Neutrophil (primary cell): Measurements from ENCODE around the gene STARD6.

Experiments
- H3K27ac ChIP-seq: fragments of 200-600 bp; sonication (generic); 2 replicates; pipeline ENCODE4 v1.5.1; 2016; ENCODE audit warnings: mild to moderate bottlenecking, moderate library complexity
- H3K27me3 ChIP-seq: fragments of 200-600 bp; sonication (generic); 2 replicates; pipeline ENCODE4 v1.6.0; 2016; ENCODE audit warnings: mild to moderate bottlenecking
- H3K36me3 ChIP-seq: fragments of 200-600 bp; sonication (generic); 2 replicates; pipeline ENCODE4 v1.5.1; 2017
- H3K4me1 ChIP-seq, 2 experiments: fragments of 200-600 bp in 1 of 2; sonication (generic) in 1 of 2; 1 replicate in 1 of 2; 2 replicates in 1 of 2; pipeline versions ENCODE4 v1.5.1 to v1.6.1; 2013 to 2016; ENCODE audit warnings: low read depth in 1 of 2, low read length in 1 of 2, mild to moderate bottlenecking in 1 of 2, moderate library complexity in 1 of 2; ENCODE audit not compliant: control insufficient read depth in 1 of 2, insufficient read depth in 1 of 2
- H3K4me3 ChIP-seq, 2 experiments: fragments of 200-600 bp in 1 of 2; sonication (generic) in 1 of 2; 1 replicate in 1 of 2; 2 replicates in 1 of 2; pipeline ENCODE4 v1.5.1; 2013 to 2016; ENCODE audit warnings: low read depth in 1 of 2, low read length in 1 of 2, mild to moderate bottlenecking in 1 of 2, moderate library complexity in 1 of 2
- H3K9me3 ChIP-seq: fragments of 200-600 bp; sonication (generic); 2 replicates; pipeline ENCODE4 v1.5.1; 2016
- TF ChIP-seq, protein P1 (sequence below): fragments of 200-600 bp; sonication (generic); IDR thresholded peaks from 2 replicates; pipeline ENCODE4 v1.5.1; 2016; ENCODE audit warnings: antibody characterized with exemption

STARD6 gene

DNA sequence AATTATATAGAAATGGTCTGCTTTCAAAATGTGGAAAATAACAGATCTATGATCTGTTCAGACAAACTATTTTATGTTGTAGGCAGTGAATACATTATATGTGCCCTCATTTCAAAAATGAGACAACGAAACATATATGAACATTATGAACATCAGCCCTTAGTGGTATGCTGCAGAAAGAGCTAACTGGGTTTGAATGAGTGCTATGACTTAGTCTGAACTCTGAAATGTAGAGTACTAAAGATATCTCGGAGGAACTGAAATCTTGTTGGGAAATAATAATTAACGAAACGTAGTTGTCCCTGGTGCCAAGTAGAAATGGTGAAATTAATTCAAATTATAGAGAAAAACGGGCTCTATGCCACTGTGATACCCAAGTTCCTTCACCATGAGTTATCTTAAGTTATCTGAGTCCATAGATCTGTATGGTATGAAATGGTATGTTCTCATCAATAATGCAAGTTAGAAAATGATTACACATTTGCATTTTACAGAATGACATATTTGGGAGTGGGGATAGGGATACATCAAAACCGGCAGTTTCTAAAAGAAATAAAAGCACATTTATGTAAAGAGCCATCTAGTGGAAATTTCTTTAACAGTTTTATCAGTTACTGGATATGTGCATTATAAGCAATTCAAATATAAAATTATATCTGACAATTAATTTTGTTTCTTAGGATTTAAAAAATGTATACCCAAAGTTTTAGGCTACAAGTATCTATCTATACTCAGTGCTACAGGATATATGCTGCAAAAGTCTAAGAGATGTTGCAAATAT lies 26.7 kb downstream of the STARD6 start:
- peaks cover 17% of the 10 kb centered on the region for H3K27me3 ChIP-seq
- H3K4me3 ChIP-seq, result no peak overlapping the region
- H3K27ac ChIP-seq, result no peak overlapping the region
- no peaks in the 10 kb centered on the region for H3K9me3 ChIP-seq
- H3K36me3 ChIP-seq, result no peaks in the 10 kb centered on the region
- TF ChIP-seq, protein P1, sequence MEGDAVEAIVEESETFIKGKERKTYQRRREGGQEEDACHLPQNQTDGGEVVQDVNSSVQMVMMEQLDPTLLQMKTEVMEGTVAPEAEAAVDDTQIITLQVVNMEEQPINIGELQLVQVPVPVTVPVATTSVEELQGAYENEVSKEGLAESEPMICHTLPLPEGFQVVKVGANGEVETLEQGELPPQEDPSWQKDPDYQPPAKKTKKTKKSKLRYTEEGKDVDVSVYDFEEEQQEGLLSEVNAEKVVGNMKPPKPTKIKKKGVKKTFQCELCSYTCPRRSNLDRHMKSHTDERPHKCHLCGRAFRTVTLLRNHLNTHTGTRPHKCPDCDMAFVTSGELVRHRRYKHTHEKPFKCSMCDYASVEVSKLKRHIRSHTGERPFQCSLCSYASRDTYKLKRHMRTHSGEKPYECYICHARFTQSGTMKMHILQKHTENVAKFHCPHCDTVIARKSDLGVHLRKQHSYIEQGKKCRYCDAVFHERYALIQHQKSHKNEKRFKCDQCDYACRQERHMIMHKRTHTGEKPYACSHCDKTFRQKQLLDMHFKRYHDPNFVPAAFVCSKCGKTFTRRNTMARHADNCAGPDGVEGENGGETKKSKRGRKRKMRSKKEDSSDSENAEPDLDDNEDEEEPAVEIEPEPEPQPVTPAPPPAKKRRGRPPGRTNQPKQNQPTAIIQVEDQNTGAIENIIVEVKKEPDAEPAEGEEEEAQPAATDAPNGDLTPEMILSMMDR, result no peak
- no peaks in the 10 kb centered on the region for H3K4me1 ChIP-seq

DNA sequence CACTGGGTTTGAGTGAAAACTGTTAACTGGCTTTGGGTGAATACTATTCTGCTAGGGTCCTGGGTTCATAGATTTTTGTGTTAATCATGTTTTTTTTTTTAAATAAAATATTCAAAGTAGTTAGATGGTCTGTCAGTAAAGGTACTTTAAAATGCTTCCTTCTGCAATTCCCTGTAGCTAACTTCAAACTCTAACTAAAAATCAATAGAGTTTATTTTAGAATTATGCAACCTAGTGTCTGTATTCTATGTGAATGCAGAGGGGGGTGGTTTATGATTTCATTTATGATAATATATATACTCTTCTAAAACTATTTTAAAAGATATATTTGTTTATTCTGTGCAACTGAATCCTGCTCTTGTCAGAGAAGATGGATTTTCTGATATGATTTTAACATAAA lies 27.9 kb downstream of the STARD6 start:
- no peak overlapping the region for H3K4me3 ChIP-seq
- no peak overlapping the region for H3K27ac ChIP-seq
- no peaks in the 10 kb centered on the region for H3K9me3 ChIP-seq
- no peaks in the 10 kb centered on the region for H3K4me1 ChIP-seq
- H3K36me3 ChIP-seq, result no peaks in the 10 kb centered on the region
- H3K27me3 ChIP-seq, result peaks cover 17% of the 10 kb centered on the region
- TF ChIP-seq, protein P1, result no peak

DNA sequence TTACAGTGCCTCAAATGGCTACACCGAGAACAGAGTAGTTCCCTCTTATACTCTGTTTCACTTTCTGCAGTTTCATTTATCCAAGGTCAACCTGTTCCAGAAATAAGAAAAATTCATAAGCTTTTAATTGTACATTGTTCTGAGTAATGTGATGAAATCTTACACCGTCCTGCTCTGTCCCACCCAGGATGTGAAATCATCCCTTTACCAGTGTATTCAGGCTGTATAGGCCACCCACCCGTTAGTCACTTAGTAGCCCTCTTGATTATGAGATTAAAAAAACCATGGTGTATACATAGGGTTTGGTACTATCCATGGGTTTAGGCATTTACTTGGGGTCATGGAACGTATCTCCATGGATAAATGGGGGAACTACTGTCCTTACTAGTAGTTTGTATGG lies 29.8 kb downstream of the STARD6 start:
- no peaks in the 10 kb centered on the region for H3K9me3 ChIP-seq
- H3K27me3 ChIP-seq, result peaks cover 17% of the 10 kb centered on the region
- no peaks in the 10 kb centered on the region for H3K4me1 ChIP-seq
- no peaks in the 10 kb centered on the region for H3K36me3 ChIP-seq
- no peak overlapping the region for H3K27ac ChIP-seq
- TF ChIP-seq, protein P1, result no peak
- no peak overlapping the region for H3K4me3 ChIP-seq

DNA sequence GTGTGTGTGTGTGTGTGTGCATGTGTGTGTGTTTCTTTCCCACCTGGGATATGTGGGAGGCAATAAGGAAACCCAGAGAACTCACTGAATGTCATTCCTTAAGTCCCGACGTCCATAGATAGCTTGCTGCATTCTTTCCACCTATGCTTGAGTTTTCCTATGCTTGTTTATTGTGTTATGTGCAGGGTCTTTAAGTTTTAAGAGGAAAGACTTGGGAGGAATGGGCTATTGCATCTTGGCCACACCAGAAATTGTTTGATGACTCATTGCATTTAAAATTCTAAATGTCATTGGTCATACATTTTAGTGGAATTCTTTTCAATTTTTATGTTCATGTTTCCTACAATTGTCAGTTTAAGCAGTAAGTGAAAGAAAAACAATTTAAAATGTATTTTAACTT lies 33.7 kb downstream of the STARD6 start:
- H3K4me3 ChIP-seq, result no peak overlapping the region
- H3K27me3 ChIP-seq, result no peaks in the 10 kb centered on the region
- no peaks in the 10 kb centered on the region for H3K9me3 ChIP-seq
- no peak overlapping the region for H3K27ac ChIP-seq
- TF ChIP-seq, protein P1, result no peak
- H3K36me3 ChIP-seq, result no peaks in the 10 kb centered on the region
- no peaks in the 10 kb centered on the region for H3K4me1 ChIP-seq

DNA sequence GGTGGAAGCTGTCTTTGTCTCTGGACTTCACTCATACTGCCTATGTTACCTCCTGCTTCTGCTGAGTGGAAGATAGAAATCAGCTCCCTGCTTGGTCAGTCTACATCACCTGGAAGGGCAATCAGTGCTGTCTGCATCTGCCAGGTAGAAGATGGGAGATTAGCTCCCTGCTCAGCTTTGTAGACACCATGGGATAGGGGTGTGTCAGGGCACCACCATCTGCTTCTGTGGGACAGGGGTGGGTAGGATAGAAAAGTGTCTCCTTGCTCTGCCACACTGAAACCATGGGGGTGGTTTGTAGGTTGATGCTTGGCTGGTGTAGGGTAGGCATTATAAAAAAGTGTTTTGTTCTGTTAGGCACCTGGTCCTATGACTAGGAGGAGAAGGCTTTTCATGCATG lies 34.1 kb downstream of the STARD6 start:
- Histone ChIP-seq H3K36me3 (no peaks in the 10 kb centered on the region), H3K9me3 (no peaks in the 10 kb centered on the region), H3K27me3 (no peaks in the 10 kb centered on the region), H3K4me3 (no peak overlapping the region), H3K27ac (no peak overlapping the region), H3K4me1 (no peaks in the 10 kb centered on the region)
- TF ChIP-seq, protein P1, result no peak
